Small intestine (tissue), 7 donors: ENCODE data around the gene PRKAG2. TPM values are rescaled to one million over a fixed set of nuclear protein-coding genes. Genes with fewer than 3 reads are reported as not detected.

Source experiments
- DNase-seq, 2 donors: peaks; one replicate each; pipeline versions ENCODE4 v3.0.0 to v3.0.0-alpha.2; 2013
- FAIRE-seq: peaks from 2 replicates; lab custom pipeline; 2012; peaks lifted over from hg19 to GRCh38; lab: Jason Lieb, UNC
- H3K27ac ChIP-seq, 3 donors: one replicate each; pipeline ENCODE4 v1.5.1; 2013; ENCODE audit warnings: low read length in 2 of 3, mild to moderate bottlenecking in 2 of 3, control low read depth in 1 of 3, inconsistent platforms in 1 of 3, low read depth in 1 of 3, moderate library complexity in 1 of 3
- H3K27me3 ChIP-seq, 3 donors: one replicate each; pipeline ENCODE4 v1.6.1; 2013; ENCODE audit warnings: low read length in 3 of 3, inconsistent platforms in 1 of 3; ENCODE audit not compliant: control insufficient read depth in 3 of 3, insufficient read depth in 3 of 3
- H3K36me3 ChIP-seq, 3 donors: one replicate each; pipeline ENCODE4 v1.6.1; 2013; ENCODE audit warnings: low read length in 3 of 3, inconsistent platforms in 1 of 3, low read depth in 1 of 3, mild to moderate bottlenecking in 1 of 3, moderate library complexity in 1 of 3; ENCODE audit not compliant: control insufficient read depth in 3 of 3, insufficient read depth in 2 of 3
- H3K4me1 ChIP-seq, 3 donors: one replicate each; pipeline ENCODE4 v1.6.1; 2013; ENCODE audit warnings: low read length in 2 of 3, inconsistent platforms in 1 of 3, low read depth in 1 of 3, mild to moderate bottlenecking in 1 of 3, moderate library complexity in 1 of 3; ENCODE audit not compliant: control insufficient read depth in 3 of 3, insufficient read depth in 2 of 3
- H3K4me3 ChIP-seq, 3 donors: one replicate each; pipeline ENCODE4 v1.5.1; 2013; ENCODE audit warnings: low read length in 3 of 3, control low read depth in 1 of 3, inconsistent platforms in 1 of 3, low read depth in 1 of 3, mild to moderate bottlenecking in 1 of 3, moderate library complexity in 1 of 3
- H3K9me3 ChIP-seq, 2 donors: one replicate each; pipeline ENCODE4 v1.6.1; 2013; ENCODE audit warnings: low read depth in 1 of 2, low read length in 1 of 2; ENCODE audit not compliant: control insufficient read depth in 2 of 2, insufficient read depth in 1 of 2
- WGBS, 3 donors: extraction: QIAGEN DNeasy Blood & Tissue Kit; methylation state at CpG; one replicate each; pipeline ENCODE4 v1.1.7; 2013; 5-methylcytosine and 5-hydroxymethylcytosine counted together
- polyA plus RNA-seq, 4 donors: library from polyadenylated mRNA; stranded (reverse) in 3 of 4; unstranded in 1 of 4; fragments of 200-250 nt in 3 of 4; fragments of 120-200 nt in 1 of 4; gene quantifications; one replicate each; pipeline versions ENCODE4 v1.2.1 to v1.2.3, GENCODE V29; 2013
- donor health status: healthy with polysubstance abuse.
- donor health status: control.
- donor health status: control.
- donor health status: Bipolar disorder and iron deficiency.
- donor health status: healthy.

PRKAG2 gene
- polyA plus RNA-seq, 4 donors, result 26.3 to 57.9 (median 49.4) TPM

- Histone ChIP-seq H3K9me3 (no peaks in the 10 kb centered on the region), H3K4me1 (peaks cover 0 to 18% (median 0%) of the 10 kb centered on the region in 3 donors), H3K27ac (no peak overlapping the region), H3K27me3 (no peaks in the 10 kb centered on the region), H3K36me3 (peaks cover 0 to 57% (median 0%) of the 10 kb centered on the region in 3 donors), H3K4me3 (no peak overlapping the region)
- DNase-seq, result no peak
- FAIRE-seq, result no peak
- 63 to 76% (median 67%) methylated on average over 16 of the region's 16 CpGs for WGBS, 3 donors
These were observed 25.7 kb downstream of the PRKAG2 start for GRCh38 chr7:151851145-151851751.

- no peaks in the 10 kb centered on the region for H3K27me3 ChIP-seq
- no peak for DNase-seq
- FAIRE-seq, result no peak
- H3K4me3 ChIP-seq, result no peak overlapping the region
- 87 to 88% (median 88%) methylated on average over 19 of the region's 19 CpGs for WGBS, 3 donors
- no peak overlapping the region for H3K27ac ChIP-seq
- H3K4me1 ChIP-seq, result peaks cover 0 to 13% (median 0%) of the 10 kb centered on the region in 3 donors
- no peaks in the 10 kb centered on the region for H3K9me3 ChIP-seq
- peaks cover 0 to 58% (median 0%) of the 10 kb centered on the region in 3 donors for H3K36me3 ChIP-seq
These were observed 26.3 kb downstream of the PRKAG2 start for GRCh38 chr7:151850491-151851124.

DNA sequence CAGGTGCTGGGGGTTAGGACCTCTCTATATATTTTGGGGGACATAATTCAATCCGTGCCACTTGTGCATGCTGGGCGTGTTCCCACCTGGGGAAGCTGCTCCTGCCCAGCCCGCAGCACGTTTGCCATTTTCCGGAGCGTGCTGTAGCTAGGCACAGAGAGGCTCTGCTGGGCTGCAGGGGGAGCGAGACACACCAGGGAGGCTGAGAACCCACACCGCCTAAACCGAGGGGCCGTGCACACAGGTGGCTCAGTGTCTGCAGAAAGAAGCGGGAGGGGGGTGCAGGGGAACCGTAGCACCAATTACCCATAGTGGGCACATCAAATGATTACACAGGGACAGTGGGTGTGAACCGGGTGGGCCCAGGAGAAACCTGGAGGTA is 27.0 kb downstream of the PRKAG2 start:
- no peaks in the 10 kb centered on the region for H3K27me3 ChIP-seq
- H3K36me3 ChIP-seq, result peaks cover 0 to 65% (median 0%) of the 10 kb centered on the region in 3 donors
- no peak overlapping the region for H3K27ac ChIP-seq
- DNase-seq (no peak), FAIRE-seq (no peak)
- 91 to 97% (median 96%) methylated on average over 13 of the region's 13 CpGs for WGBS, 3 donors
- no peak overlapping the region for H3K4me3 ChIP-seq
- peaks cover 0 to 13% (median 0%) of the 10 kb centered on the region in 3 donors for H3K4me1 ChIP-seq
- H3K9me3 ChIP-seq, result no peaks in the 10 kb centered on the region

DNA sequence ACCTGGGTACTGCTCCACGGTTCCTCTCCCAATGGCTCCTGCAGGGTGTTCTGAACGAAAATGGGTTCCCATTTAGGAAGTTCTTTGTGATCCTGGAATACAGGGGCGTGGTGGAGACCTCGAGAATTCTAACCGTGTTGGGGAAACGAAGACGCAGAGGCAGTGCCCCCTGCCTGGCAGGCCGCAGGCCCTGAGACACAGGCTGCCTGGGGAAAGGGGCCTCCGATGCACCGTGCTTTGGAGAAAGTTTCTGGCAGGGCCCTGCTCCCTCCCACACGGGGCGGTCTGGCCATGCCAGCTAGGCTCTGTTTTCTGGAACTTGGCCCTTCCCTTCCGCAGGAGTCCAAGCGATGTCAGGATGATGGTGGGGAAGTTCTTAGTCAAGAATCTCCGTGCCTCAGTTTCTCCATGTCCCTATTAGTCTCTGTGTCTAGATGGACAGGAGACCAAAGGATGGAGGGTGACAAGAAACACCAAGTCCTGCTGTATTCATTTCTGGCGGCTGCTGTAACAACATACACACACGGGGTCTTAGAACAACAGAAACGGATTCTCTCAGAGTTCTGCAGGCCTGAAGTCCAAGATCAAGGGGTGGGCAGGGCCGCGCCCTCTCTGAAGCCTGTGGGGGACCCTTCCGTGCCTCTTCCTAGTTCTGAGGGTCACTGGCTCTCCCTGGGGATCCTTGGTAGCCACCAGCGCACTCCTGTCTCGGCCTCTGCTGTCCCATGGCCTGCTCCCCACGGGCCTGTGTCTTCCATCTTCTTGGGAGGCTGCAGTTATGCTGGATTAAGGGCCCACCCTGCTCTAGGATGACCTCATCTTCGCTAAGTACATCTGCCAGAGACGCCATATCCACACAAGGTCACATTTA is 27.7 kb downstream of the PRKAG2 start:
- WGBS, 3 donors, result 91 to 95% (median 92%) methylated on average over 24 to 26 of the region's 26 CpGs
- DNase-seq (no peak), FAIRE-seq (no peak)
- no peak overlapping the region for H3K27ac ChIP-seq
- no peaks in the 10 kb centered on the region for H3K9me3 ChIP-seq
- peaks cover 0 to 62% (median 0%) of the 10 kb centered on the region in 3 donors for H3K36me3 ChIP-seq
- peaks cover 0 to 14% (median 0%) of the 10 kb centered on the region in 3 donors for H3K4me1 ChIP-seq
- H3K27me3 ChIP-seq, result no peaks in the 10 kb centered on the region
- H3K4me3 ChIP-seq, result no peak overlapping the region

DNA sequence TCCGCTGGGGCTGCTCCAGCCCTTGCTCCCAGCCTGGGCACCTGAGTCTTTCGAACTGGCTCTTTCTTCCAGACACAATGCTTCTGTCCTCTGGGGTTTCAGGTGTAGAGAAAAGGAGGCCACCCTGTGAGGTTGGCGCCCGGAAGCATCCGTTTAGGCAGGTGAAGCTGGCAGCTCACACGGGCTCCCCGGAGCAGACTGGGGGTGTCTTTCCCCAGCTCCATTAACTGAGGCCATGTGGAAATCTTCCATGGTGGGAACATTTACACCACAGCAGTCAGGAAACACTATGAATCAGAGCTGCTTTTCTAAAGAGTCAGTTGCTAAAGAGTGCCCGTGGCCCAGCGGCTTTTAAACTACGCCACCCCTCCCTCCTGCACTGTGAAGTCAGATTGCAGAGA is 29.2 kb downstream of the PRKAG2 start:
- DNase-seq (no peak), FAIRE-seq (no peak)
- H3K36me3 ChIP-seq, result peaks cover 0 to 68% (median 0%) of the 10 kb centered on the region in 3 donors

GRCh38 chr7:151847136-151847535 is 29.8 kb downstream of the PRKAG2 start:
- FAIRE-seq (no peak), DNase-seq (no peak)
- Histone ChIP-seq H3K9me3 (no peaks in the 10 kb centered on the region), H3K4me1 (peaks cover 0 to 12% (median 0%) of the 10 kb centered on the region in 3 donors), H3K36me3 (peaks cover 0 to 69% (median 0%) of the 10 kb centered on the region in 3 donors), H3K27me3 (no peaks in the 10 kb centered on the region), H3K4me3 (no peak overlapping the region), H3K27ac (no peak overlapping the region)
- 76 to 85% (median 82%) methylated on average over 7 of the region's 7 CpGs for WGBS, 3 donors

More for the DNA sequence above, 29.2 kb downstream of the PRKAG2 start:
- Histone ChIP-seq H3K4me1 (peaks cover 0 to 12% (median 0%) of the 10 kb centered on the region in 3 donors), H3K4me3 (no peak overlapping the region), H3K9me3 (no peaks in the 10 kb centered on the region), H3K27me3 (no peaks in the 10 kb centered on the region), H3K27ac (no peak overlapping the region)
- 95 to 98% (median 95%) methylated on average over 10 of the region's 10 CpGs for WGBS, 3 donors

DNA sequence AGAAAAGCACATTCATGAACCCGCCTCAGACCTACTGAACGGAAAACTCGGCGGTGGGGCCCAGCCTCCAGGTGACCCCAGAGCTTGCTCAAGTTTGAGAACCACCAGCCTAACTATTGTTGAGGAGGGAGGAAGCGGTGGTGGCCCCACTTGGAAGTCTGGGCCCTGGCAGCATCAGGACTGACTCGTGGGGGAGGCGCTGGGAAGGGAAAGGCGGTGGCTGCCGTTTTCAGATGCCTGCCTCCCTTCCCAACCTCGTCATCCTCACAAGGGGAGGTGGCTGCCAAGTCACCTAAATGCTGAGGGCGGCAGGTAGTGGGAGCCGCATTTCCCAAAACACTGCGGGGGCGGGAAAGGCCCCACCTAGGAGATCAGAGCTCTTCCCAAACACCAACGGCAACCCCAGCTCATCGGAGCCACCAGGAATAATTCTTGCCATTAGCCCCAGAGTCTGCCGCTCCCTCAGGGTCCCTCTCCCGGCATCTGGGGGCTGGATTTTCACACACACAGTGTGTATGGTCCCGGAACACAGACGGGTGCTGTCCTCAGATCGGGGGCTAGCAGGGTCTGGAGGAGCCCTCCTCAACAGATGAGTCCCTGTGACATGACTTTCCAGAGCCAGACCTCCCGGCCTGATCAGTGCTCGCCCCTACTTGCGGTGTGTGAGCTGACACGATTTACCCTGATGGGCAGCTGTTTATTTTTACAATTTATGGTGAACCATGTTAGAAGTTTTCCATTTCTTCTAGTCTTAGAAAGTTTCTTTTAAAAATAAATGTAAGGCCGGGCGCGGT is 31.3 kb downstream of the PRKAG2 start:
- H3K27me3 ChIP-seq, result no peaks in the 10 kb centered on the region
- H3K27ac ChIP-seq, result no peak overlapping the region
- no peaks in the 10 kb centered on the region for H3K9me3 ChIP-seq
- H3K4me3 ChIP-seq, result no peak overlapping the region
- no peak for DNase-seq
- H3K4me1 ChIP-seq, result peaks cover 0 to 4% (median 0%) of the 10 kb centered on the region in 3 donors
- 91 to 95% (median 95%) methylated on average over 27 to 28 of the region's 28 CpGs for WGBS, 3 donors
- H3K36me3 ChIP-seq, result peaks cover 0 to 64% (median 0%) of the 10 kb centered on the region in 3 donors
- FAIRE-seq, result no peak
